H7 (cell line): ENCODE measurements around the gene MYOM1. TPM values are rescaled to one million over a fixed set of nuclear protein-coding genes. Genes with fewer than 3 reads are reported as not detected.

ENCODE experiments used
- DNase-seq: peaks from one replicate; pipeline ENCODE4 v3.0.0; 2012
- H3K27me3 ChIP-seq: 2 replicates; pipeline ENCODE4 v1.6.0; 2011; ENCODE audit warnings: mild to moderate bottlenecking, low read length; ENCODE audit not compliant: control insufficient read depth, insufficient read depth
- H3K36me3 ChIP-seq: replicated peaks from 2 replicates; pipeline ENCODE4 v1.5.1; 2011; ENCODE audit warnings: low read length; ENCODE audit not compliant: control insufficient read depth, insufficient read depth
- H3K4me3 ChIP-seq: 2 replicates; pipeline ENCODE4 v1.5.1; 2011; ENCODE audit warnings: low read depth, mild to moderate bottlenecking, control low read depth, low read length, moderate library complexity; ENCODE audit not compliant: insufficient read depth
- total RNA-seq: library from RNA; depleted of rRNA; stranded (reverse); fragments of >200 nt; shearing (Covaris generic); gene quantifications from 2 replicates; pipeline ENCODE4 v1.2.3, GENCODE V29; 2014

Gene MYOM1
- total RNA-seq, 1 experiment from 2014 or later, result 0.14 TPM

GRCh38 chr18:3170441-3171161, 49.2 kb downstream of the MYOM1 start:
- no peaks in the 10 kb centered on the region for H3K27me3 ChIP-seq
- no peak for DNase-seq
- H3K36me3 ChIP-seq, result no peaks in the 10 kb centered on the region
- H3K4me3 ChIP-seq, result no peak overlapping the region

GRCh38 chr18:3164381-3164780, 55.4 kb downstream of the MYOM1 start:
- DNase-seq, result no peak
- Histone ChIP-seq H3K4me3 (no peak overlapping the region), H3K27me3 (no peaks in the 10 kb centered on the region), H3K36me3 (no peaks in the 10 kb centered on the region)

DNA sequence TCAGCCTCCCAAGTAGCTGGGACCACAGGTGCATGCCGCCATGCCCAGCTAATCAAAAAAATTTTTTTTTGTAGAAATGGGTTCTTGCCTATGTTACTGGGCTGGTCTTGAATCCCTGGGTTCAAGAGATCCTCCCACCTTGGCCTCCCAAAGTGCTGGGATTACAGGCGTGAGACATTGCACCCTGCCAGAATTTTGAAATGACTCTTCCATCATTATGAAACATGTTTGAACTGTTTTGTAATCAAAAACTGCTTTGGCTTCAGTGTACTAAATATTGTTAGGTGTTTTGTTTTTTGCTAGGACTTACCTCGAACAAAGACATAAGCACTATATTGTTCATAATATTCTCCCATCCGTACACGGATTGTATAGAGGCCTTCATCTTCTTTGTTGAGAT, 55.8 kb downstream of the MYOM1 start:
- no peak for DNase-seq
- H3K4me3 ChIP-seq, result no peak overlapping the region
- H3K27me3 ChIP-seq, result no peaks in the 10 kb centered on the region
- H3K36me3 ChIP-seq, result no peaks in the 10 kb centered on the region

- H3K27me3 ChIP-seq, result no peaks in the 10 kb centered on the region
- no peaks in the 10 kb centered on the region for H3K36me3 ChIP-seq
- no peak for DNase-seq
- no peak overlapping the region for H3K4me3 ChIP-seq
These were observed 57.6 kb downstream of the MYOM1 start for GRCh38 chr18:3162181-3162580.

GRCh38 chr18:3159830-3160229, 59.9 kb downstream of the MYOM1 start:
- Histone ChIP-seq H3K27me3 (no peaks in the 10 kb centered on the region), H3K4me3 (no peak overlapping the region), H3K36me3 (no peaks in the 10 kb centered on the region)
- DNase-seq, result no peak

DNA sequence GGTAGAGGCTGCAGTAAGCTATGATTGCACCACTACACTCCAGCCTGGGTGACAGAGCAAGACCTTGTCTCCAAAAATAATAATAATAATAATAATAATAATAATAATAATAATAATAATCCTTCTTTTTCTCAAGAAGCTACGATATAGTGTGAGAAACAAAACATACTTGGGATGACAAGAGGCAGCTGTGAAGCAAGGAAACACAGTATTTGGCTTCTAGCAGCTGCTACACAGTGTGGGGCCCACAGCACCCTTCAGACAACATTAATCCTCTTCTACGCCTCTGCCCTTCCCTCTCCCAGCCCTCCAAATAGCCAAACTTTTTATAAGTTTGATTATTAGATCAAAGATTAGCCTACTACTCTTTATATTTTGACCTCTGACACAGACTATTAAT, 62.2 kb downstream of the MYOM1 start:
- Histone ChIP-seq H3K36me3 (no peaks in the 10 kb centered on the region), H3K27me3 (no peaks in the 10 kb centered on the region), H3K4me3 (no peak overlapping the region)
- DNase-seq, result no peak

DNA sequence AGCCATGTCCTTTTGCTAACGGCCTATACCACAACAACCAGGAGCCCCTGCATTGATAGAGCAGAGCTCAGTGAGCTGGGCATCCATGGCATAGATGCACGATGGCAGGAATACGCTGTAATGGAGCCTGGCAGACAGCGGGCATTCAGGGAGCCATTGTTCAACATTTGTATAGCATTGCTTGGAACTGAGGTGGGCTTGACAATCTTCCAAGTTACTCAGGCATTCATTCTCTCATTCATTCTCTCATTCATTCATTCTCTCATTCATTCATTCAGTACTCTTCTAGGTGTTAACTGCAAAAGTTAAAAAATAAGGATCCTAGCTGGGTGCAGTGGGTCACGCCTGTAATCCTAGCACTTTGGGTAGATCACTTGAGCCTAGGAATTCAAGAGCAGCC, 62.7 kb downstream of the MYOM1 start:
- Histone ChIP-seq H3K4me3 (no peak overlapping the region), H3K36me3 (no peaks in the 10 kb centered on the region), H3K27me3 (no peaks in the 10 kb centered on the region)
- no peak for DNase-seq

- DNase-seq, result no peak
- Histone ChIP-seq H3K4me3 (no peak overlapping the region), H3K27me3 (no peaks in the 10 kb centered on the region), H3K36me3 (no peaks in the 10 kb centered on the region)
These were observed 63.5 kb downstream of the MYOM1 start for GRCh38 chr18:3156325-3156640.

DNA sequence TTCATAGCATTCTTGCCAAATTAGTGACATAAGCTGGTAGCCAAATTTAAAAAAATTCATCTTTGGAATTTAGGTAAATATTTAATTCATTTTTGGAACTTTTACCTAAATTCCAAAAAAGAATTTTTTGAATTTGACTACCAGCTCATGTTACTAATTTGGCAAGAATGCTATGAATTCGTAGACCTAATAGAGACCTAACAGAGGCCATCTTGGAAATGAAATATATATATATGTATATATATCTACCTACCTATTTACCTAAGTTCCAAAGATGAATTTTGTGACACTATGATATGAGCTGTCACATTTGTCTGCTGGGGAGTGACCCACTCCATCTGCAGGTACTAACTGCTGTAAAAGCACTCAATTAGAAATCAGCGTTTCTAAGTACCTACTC, 65.6 kb downstream of the MYOM1 start:
- H3K27me3 ChIP-seq, result no peaks in the 10 kb centered on the region
- no peak for DNase-seq
- H3K36me3 ChIP-seq, result no peaks in the 10 kb centered on the region
- no peak overlapping the region for H3K4me3 ChIP-seq

GRCh38 chr18:3153107-3153704, 66.6 kb downstream of the MYOM1 start:
- H3K4me3 ChIP-seq, result no peak overlapping the region
- no peaks in the 10 kb centered on the region for H3K36me3 ChIP-seq
- no peaks in the 10 kb centered on the region for H3K27me3 ChIP-seq
- DNase-seq, result no peak

GRCh38 chr18:3152294-3152693, 67.5 kb downstream of the MYOM1 start:
- no peak for DNase-seq
- H3K4me3 ChIP-seq, result no peak overlapping the region
- H3K27me3 ChIP-seq, result no peaks in the 10 kb centered on the region
- no peaks in the 10 kb centered on the region for H3K36me3 ChIP-seq

- Histone ChIP-seq H3K36me3 (no peaks in the 10 kb centered on the region), H3K27me3 (no peaks in the 10 kb centered on the region), H3K4me3 (no peak overlapping the region)
- peak; percentile 55 for DNase-seq
These were observed 68.1 kb downstream of the MYOM1 start for GRCh38 chr18:3151399-3152264.

- Histone ChIP-seq H3K36me3 (no peaks in the 10 kb centered on the region), H3K4me3 (no peak overlapping the region), H3K27me3 (no peaks in the 10 kb centered on the region)
- no peak for DNase-seq
These were observed 69.1 kb downstream of the MYOM1 start for GRCh38 chr18:3150688-3151087.

DNA sequence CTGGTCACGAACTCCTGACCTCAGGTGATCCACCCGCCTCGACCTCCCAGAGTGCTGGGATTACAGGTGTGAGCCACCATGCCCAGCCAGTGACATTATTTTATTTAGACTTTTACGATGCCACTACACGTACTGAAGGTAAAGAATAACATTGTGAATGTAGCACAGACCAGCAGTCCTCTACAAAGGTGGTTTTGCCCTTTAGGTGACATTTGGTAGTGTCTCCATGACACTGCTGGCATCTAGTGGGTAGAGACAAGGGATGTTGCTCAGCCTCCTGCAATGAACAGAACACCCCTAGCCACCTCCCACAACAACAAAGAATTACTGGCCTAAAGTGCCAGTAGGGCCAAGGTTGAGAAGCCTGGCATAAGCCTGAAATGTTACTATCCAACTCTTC, 69.5 kb downstream of the MYOM1 start:
- H3K36me3 ChIP-seq, result no peaks in the 10 kb centered on the region
- no peaks in the 10 kb centered on the region for H3K27me3 ChIP-seq
- no peak for DNase-seq
- no peak overlapping the region for H3K4me3 ChIP-seq

- H3K4me3 ChIP-seq, result no peak overlapping the region
- DNase-seq, result no peak
- H3K36me3 ChIP-seq, result no peaks in the 10 kb centered on the region
- no peaks in the 10 kb centered on the region for H3K27me3 ChIP-seq
These were observed 70.7 kb downstream of the MYOM1 start for GRCh38 chr18:3148930-3149535.
